GM12864 (cell line): Measurements from ENCODE around the gene CREBZF.
"Not testable (repeated sequence)": the region's sequence is repeated elsewhere in the genome, so short reads cannot be mapped to it uniquely, and the experiment has no call there.

ENCODE experiments used
- DNase-seq: peaks from one replicate; pipeline ENCODE4 v3.0.0-alpha.2; 2011; ENCODE audit warnings: low read depth
- H3K4me3 ChIP-seq: 2 replicates; pipeline ENCODE4 v1.5.1; 2011; ENCODE audit warnings: mild to moderate bottlenecking, low read depth, low read length, control low read depth
- TF ChIP-seq, protein P1 (sequence below): IDR thresholded peaks from 2 replicates; pipeline ENCODE4 v1.5.1; 2011; ENCODE audit warnings: low read depth, mild to moderate bottlenecking, moderate library complexity, low read length, control low read depth, inconsistent platforms; ENCODE audit errors: missing control alignments

The CREBZF gene

DNA sequence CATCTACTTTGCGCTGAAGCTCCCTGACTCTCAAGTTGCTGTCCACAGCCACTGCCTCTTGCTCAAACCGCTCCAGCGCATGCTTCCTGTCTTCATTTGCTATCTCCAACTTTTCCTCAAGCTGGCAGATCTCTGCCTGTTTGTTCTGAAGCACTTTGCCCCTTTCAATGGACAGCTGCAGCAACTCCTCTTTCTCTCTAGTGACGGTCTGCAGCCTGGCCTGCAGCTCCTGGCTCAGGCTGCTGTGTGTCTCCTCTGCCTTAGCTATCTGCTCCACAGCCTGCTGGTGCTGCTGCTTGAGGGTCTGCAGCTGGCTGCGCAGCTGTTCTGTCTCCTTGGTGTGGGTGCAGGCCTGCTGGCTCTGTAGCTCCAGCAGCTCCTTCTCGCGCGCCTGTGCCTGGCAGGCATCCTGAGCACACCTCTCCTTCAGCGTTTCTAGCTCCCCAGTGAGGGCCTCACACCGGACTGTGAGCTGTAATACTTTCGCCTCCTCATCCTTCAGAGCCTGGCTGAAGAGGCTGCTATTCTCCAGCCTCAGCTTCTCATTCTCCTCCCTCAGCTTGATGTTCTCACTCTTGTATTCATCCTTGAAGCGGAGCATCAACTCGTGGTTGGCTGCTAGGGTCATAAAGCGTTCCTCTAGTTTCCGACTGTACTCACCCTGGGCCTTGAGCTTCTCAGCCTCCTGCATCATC, 20.3 kb upstream of the CREBZF start:
- H3K4me3 ChIP-seq = no peak overlapping the region
- no peak for DNase-seq

DNA sequence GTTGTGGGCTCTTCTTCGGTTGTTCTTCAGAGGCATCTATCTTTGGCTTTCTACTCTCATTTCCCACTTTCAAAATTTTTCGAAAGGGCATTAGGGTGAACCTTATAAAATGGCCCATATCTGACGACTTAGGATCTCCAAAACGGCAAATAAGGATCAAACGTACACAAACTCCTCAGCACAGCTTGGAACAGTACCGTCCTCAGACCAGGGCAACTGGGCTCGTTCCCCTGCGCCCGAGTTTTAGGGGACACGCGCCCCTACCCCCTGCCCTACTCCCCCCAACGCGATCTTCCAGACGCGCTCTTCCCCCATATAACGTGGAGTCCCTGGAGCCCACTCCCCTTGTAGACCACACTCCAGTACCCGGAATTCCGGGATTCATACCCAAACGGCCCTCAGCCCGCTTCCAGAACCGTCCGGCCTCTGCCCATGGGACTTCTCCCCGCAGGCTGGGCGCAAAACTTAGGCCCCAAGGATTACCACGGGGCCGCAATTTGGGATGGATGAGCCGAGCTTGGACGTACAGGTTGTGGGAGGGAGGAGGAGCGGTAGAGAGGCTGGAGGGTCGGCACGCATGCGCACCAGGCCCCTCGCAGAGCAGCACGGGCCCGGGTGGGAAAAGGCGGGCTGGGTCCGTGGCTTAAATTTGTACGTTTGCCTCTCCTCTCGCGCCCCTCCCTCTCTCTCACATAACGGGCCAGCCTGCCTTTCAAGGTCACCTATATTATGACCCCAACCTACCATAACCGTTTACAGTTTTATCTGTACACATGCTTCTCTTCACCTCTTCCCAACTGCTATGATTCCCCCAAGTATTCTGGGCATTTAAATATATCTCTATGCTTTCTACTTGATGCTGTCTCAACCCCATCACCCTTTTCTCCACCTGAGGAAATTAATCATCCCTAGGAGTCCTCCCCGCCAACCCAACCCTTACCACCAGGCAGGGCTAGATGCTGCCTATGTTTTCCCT, 17.7 kb upstream of the CREBZF start:
- peak overlapping the region; percentile 71 for H3K4me3 ChIP-seq
- no peak for DNase-seq

More for the DNA sequence above, 20.3 kb upstream of the CREBZF start:
- TF ChIP-seq, protein P1, sequence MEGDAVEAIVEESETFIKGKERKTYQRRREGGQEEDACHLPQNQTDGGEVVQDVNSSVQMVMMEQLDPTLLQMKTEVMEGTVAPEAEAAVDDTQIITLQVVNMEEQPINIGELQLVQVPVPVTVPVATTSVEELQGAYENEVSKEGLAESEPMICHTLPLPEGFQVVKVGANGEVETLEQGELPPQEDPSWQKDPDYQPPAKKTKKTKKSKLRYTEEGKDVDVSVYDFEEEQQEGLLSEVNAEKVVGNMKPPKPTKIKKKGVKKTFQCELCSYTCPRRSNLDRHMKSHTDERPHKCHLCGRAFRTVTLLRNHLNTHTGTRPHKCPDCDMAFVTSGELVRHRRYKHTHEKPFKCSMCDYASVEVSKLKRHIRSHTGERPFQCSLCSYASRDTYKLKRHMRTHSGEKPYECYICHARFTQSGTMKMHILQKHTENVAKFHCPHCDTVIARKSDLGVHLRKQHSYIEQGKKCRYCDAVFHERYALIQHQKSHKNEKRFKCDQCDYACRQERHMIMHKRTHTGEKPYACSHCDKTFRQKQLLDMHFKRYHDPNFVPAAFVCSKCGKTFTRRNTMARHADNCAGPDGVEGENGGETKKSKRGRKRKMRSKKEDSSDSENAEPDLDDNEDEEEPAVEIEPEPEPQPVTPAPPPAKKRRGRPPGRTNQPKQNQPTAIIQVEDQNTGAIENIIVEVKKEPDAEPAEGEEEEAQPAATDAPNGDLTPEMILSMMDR = no peak

DNA sequence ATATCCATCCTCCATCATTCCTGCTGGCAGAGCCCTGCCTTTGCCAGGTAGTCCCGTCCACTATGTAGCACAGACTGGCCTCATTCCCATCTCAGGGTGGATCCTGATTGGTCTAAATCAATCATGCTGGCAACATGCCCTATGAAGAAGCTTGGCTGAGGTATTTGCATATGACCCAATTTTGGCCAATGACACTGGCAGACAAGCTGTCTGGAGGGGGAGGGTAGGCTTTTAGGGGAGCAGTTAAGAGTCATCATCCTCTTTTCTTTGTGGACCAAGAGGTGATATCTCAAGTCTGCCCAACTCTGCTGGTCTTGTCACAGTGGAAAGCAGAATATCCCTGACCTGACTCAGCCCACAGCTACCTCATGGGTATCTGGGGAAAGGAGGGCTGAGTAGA, 16.0 kb upstream of the CREBZF start:
- TF ChIP-seq, protein P1 = no peak
- H3K4me3 ChIP-seq = no peak overlapping the region
- no peak for DNase-seq

More for the DNA sequence above, 17.7 kb upstream of the CREBZF start:
- TF ChIP-seq, protein P1 = no peak

DNA sequence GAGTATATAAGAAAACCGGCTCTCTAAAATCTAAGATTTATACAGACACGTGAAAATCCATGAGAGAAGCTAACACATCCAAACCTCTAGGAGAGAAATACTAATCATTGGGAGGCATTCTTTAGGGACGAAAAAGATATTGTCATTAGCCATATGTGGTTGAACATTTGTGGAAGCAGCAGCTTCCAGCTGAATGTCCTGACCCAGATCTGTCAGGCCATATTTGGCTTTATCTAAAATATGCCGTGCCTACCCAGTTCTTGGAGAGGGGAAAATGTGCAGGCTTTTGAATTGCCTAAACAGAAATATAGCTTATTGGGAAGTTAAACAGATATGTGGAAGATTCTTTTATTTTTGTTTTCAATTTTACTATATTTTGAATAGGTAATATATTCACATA, 14.6 kb upstream of the CREBZF start:
- TF ChIP-seq, protein P1 = no peak
- DNase-seq = no peak
- H3K4me3 ChIP-seq = no peak overlapping the region

DNA sequence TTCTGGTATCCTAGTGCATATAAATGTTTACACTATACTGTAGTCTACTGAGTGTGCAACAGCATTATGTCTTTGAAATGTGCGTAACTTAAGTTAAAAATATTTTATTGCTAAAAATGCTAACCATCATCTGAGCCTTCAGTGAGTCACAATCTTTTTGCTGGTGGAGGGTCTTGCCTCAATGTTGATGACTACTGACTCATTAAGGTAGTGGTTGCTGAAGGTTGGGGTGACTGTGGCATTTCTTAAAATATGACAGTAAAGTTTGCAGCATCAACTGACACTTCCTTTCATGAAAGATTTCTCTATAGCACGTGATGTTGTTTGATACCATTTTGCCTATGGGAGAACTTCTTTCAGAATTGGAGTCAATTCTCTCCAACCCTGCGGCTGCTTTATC, 8.5 kb upstream of the CREBZF start:
- no peak for DNase-seq
- no peak overlapping the region for H3K4me3 ChIP-seq
- TF ChIP-seq, protein P1 = no peak

DNA sequence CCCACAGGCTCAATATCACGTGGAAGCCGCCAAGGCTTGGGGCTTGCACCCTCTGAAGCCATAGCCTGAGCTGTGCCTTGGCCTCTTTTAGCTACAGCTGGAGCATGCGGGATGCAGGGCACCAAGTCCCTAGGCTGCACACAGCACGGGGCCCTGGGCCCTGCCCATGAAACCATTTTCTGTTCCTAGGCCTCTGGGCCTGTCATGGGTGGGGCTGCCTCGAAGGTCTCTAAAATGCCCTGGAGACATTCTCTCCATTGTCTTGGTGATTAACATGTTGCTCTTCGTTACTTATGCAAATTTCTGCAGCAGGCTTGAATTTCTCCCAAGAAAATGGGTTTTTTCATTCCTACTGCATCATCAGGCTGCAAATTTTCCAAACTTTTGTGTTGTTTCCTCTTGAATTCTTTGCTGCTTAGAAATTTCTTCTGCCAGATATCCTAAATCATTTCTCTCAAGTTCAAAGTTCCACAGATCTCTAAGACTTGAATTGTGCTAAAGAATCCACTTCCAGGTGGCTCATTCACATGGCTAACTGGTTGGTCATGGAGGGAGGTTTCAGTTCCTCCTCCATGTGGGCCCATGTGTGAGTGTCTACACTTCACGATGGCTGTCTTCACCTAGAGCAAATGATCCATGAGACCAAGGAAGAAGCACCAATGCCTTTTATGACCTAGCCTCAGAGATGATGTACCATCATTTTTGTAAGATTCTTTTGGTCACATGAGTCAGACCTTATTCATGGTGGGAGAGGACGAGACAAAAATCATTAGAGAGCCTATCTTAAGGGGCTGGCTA, 7.4 kb upstream of the CREBZF start:
- no peak overlapping the region for H3K4me3 ChIP-seq
- no peak for DNase-seq
- TF ChIP-seq, protein P1 = no peak

DNA sequence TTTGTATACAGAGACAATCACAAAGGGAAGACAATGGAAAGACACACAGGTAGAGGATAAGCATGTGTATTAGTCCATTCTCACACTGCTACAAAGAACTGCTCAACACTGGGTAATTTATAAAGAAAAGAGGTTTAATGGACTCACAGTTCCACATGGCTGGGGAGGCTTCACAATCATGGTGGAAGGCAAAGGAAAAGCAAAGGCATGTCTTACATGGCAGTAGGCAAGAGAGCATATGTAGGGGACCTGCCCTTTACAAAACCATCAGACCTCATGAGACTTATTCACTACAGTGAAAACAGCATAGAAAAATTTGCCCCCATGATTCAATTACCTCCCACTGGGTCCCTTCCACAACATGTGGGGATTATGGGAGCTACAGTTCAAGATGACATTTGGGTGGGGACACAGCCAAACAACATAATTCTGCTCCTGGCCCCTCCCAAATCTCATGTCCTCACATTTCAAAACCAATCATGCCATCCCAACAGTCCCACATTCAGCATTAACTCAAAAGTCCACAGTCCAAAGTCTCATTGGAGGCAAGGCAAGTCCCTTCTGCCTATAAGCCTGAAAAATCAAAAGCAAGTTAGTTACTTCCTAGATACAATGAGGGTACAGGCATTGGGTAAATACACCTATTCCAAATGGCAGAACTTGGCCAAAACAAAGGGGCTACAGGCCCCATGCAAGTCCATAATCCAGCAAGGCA, 6.2 kb upstream of the CREBZF start:
- DNase-seq = not testable (repeated sequence)

More for the DNA sequence above, 6.2 kb upstream of the CREBZF start:
- not testable (repeated sequence) for H3K4me3 ChIP-seq
